ENCODE data around the gene TMEM39B.
"Not testable (repeated sequence)": the region's sequence is repeated elsewhere in the genome, so short reads cannot be mapped to it uniquely, and the experiment has no call there.

Gene TMEM39B

DNA sequence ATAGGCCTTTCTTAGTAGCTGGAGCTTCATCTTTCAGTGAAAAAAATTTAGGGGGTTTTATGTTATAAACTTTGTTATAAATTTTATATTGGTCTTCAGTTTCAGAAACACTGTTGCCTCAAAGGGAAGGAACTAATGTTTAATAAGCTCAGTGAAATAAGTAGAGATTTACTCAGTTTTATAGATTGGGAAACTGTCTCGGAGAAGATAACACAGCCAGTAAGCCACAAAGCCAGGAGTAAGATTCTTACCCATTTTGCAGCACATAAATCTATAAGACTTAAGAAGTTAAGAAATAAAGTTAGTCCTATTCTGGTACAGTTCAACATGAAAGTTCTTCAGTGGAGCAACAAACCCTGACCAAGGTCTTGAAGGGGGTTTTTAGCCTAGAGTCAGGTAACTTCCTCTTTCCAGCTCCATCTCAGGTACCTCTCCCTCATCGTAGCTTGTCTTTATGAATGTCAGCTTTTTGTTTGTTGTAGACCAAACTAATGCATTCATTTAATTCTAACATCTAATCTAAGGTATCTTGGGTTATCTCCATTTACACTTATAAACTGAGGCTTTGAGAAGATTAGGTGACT lies 38.4 kb downstream of the TMEM39B start:
- Histone ChIP-seq H2AFZ (ENCODE audit: low read length) (no peak overlapping the region), H4K20me1 (ENCODE audit: insufficient read depth, low read length) (peaks cover 6% of the 10 kb centered on the region), H3K9me3 (replicated peaks; ENCODE audit: insufficient read depth, low read length) (no peaks in the 10 kb centered on the region), H3K27me3 (replicated peaks; ENCODE audit: insufficient read depth, low read length) (no peaks in the 10 kb centered on the region), H3K79me2 (ENCODE audit: low read length) (peaks cover 82% of the 10 kb centered on the region), H3K9me2 (replicated peaks; ENCODE audit: insufficient read depth, low read length) (no peaks in the 10 kb centered on the region), H3K4me3 (ENCODE audit: low read length) (no peak overlapping the region), H3K4me1 (ENCODE audit: low read length) (no peaks in the 10 kb centered on the region), H3K9ac (ENCODE audit: low read length) (no peak overlapping the region), H3F3A (ENCODE audit: insufficient read depth, low read length) (peaks cover 11% of the 10 kb centered on the region), H3K36me3 (replicated peaks; ENCODE audit: insufficient read depth, low read length) (no peaks in the 10 kb centered on the region), H3K4me2 (ENCODE audit: low read depth, low read length) (no peak overlapping the region), H3K27ac (ENCODE audit: low read length) (no peak overlapping the region)
- no peak for DNase-seq
- TF ChIP-seq, protein P1, sequence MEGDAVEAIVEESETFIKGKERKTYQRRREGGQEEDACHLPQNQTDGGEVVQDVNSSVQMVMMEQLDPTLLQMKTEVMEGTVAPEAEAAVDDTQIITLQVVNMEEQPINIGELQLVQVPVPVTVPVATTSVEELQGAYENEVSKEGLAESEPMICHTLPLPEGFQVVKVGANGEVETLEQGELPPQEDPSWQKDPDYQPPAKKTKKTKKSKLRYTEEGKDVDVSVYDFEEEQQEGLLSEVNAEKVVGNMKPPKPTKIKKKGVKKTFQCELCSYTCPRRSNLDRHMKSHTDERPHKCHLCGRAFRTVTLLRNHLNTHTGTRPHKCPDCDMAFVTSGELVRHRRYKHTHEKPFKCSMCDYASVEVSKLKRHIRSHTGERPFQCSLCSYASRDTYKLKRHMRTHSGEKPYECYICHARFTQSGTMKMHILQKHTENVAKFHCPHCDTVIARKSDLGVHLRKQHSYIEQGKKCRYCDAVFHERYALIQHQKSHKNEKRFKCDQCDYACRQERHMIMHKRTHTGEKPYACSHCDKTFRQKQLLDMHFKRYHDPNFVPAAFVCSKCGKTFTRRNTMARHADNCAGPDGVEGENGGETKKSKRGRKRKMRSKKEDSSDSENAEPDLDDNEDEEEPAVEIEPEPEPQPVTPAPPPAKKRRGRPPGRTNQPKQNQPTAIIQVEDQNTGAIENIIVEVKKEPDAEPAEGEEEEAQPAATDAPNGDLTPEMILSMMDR (IDR thresholded peaks at IDR 0.05; ENCODE audit: low read length), result no peak
- no peak for TF ChIP-seq EZH2 (optimal IDR thresholded peaks at IDR 0.05; ENCODE audit: low read depth, low read length)
- TF ChIP-seq EZH2phosphoT487 (IDR thresholded peaks at IDR 0.05; ENCODE audit: low read length), result no peak

DNA sequence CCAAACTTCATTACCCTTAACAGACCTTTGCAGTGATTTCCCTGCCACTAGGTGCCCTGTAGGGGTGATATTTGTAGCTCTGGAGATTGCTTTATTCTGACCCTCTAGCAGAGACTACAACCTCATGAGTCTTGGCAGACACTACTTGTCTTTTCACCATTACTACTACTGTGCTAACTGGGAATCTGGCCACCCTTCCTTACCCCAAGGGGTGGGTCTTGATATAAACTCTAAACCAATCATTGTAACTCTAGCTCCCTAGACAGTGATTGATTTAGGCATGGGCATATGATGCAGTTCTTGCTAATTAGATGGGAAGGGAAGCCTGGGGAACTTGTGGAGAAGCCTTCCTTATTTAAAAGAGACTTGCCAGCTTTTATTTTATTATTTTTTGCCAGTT lies 39.0 kb downstream of the TMEM39B start:
- peaks cover 9% of the 10 kb centered on the region for H4K20me1 ChIP-seq (ENCODE audit: insufficient read depth, low read length)
- H3K9me2 ChIP-seq (replicated peaks; ENCODE audit: insufficient read depth, low read length), result no peaks in the 10 kb centered on the region
- H3K4me2 ChIP-seq (ENCODE audit: low read depth, low read length), result no peak overlapping the region
- TF ChIP-seq, protein P1 (IDR thresholded peaks at IDR 0.05; ENCODE audit: low read length), result no peak
- no peak for TF ChIP-seq EZH2phosphoT487 (IDR thresholded peaks at IDR 0.05; ENCODE audit: low read length)
- TF ChIP-seq EZH2 (optimal IDR thresholded peaks at IDR 0.05; ENCODE audit: low read depth, low read length), result no peak
- no peaks in the 10 kb centered on the region for H3K9me3 ChIP-seq (replicated peaks; ENCODE audit: insufficient read depth, low read length)
- no peak overlapping the region for H3K4me3 ChIP-seq (ENCODE audit: low read length)
- H3K9ac ChIP-seq (ENCODE audit: low read length), result no peak overlapping the region
- H3K27me3 ChIP-seq (replicated peaks; ENCODE audit: insufficient read depth, low read length), result no peaks in the 10 kb centered on the region
- no peak overlapping the region for H3K27ac ChIP-seq (ENCODE audit: low read length)
- H2AFZ ChIP-seq (ENCODE audit: low read length), result no peak overlapping the region
- no peaks in the 10 kb centered on the region for H3K36me3 ChIP-seq (replicated peaks; ENCODE audit: insufficient read depth, low read length)
- peaks cover 11% of the 10 kb centered on the region for H3F3A ChIP-seq (ENCODE audit: insufficient read depth, low read length)
- no peak for DNase-seq
- H3K4me1 ChIP-seq (ENCODE audit: low read length), result no peaks in the 10 kb centered on the region
- H3K79me2 ChIP-seq (ENCODE audit: low read length), result peaks cover 89% of the 10 kb centered on the region

DNA sequence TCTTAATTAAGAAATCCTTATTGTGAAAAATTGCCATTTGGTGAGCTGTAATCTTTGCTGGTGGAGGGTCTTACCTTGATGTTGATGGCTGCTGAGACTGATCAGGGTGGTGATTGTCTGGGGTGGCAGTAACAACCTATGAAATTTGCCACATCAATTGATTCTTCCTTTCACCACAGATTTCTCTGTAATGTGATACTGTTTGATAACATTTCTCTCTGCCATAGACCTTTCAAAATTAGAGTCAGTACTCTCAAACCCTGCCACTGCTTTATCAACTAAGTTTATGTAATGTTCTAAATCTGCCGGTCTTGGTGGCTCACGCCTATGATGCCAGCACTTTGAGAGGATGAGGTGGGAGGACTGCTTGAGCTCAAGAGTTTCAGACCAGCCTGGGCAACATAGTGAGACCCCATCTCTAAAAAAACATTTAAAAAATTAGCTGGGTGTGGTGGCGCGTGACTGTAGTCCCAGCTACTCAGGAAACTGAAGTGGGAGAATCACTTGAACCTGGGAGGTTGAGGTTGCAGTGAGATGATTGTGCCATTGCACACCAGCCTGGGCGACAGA lies 40.2 kb downstream of the TMEM39B start:
- Histone ChIP-seq H3K4me1 (ENCODE audit: low read length) (no peaks in the 10 kb centered on the region), H4K20me1 (ENCODE audit: insufficient read depth, low read length) (peaks cover 9% of the 10 kb centered on the region)

GRCh38 chr1:32113436-32113835 lies 40.7 kb downstream of the TMEM39B start:
- H4K20me1 ChIP-seq (ENCODE audit: insufficient read depth, low read length); H3K9me3 ChIP-seq (replicated peaks; ENCODE audit: insufficient read depth, low read length); H3K27me3 ChIP-seq (replicated peaks; ENCODE audit: insufficient read depth, low read length); H3K9me2 ChIP-seq (replicated peaks; ENCODE audit: insufficient read depth, low read length); H3K36me3 ChIP-seq (replicated peaks; ENCODE audit: insufficient read depth, low read length); H3F3A ChIP-seq (ENCODE audit: insufficient read depth, low read length); H3K9ac ChIP-seq (ENCODE audit: low read length); H3K4me1 ChIP-seq (ENCODE audit: low read length); DNase-seq; H3K27ac ChIP-seq (ENCODE audit: low read length); H3K4me2 ChIP-seq (ENCODE audit: low read depth, low read length); H3K4me3 ChIP-seq (ENCODE audit: low read length); H2AFZ ChIP-seq (ENCODE audit: low read length): not testable (repeated sequence)
- H3K79me2 ChIP-seq (ENCODE audit: low read length), result peaks cover 99% of the 10 kb centered on the region

More for the DNA sequence above, 40.2 kb downstream of the TMEM39B start:
- Histone ChIP-seq H3K27ac (ENCODE audit: low read length) (no peak overlapping the region), H3K4me3 (ENCODE audit: low read length) (no peak overlapping the region), H3K27me3 (replicated peaks; ENCODE audit: insufficient read depth, low read length) (no peaks in the 10 kb centered on the region), H3K9ac (ENCODE audit: low read length) (no peak overlapping the region), H3K36me3 (replicated peaks; ENCODE audit: insufficient read depth, low read length) (no peaks in the 10 kb centered on the region), H3K9me2 (replicated peaks; ENCODE audit: insufficient read depth, low read length) (no peaks in the 10 kb centered on the region), H3K4me2 (ENCODE audit: low read depth, low read length) (no peak overlapping the region), H3F3A (ENCODE audit: insufficient read depth, low read length) (peaks cover 11% of the 10 kb centered on the region), H3K79me2 (ENCODE audit: low read length) (peaks cover 99% of the 10 kb centered on the region), H2AFZ (ENCODE audit: low read length) (no peak overlapping the region), H3K9me3 (replicated peaks; ENCODE audit: insufficient read depth, low read length) (no peaks in the 10 kb centered on the region)
- no peak for DNase-seq
- TF ChIP-seq, protein P1 (IDR thresholded peaks at IDR 0.05; ENCODE audit: low read length), result no peak
- no peak for TF ChIP-seq EZH2 (optimal IDR thresholded peaks at IDR 0.05; ENCODE audit: low read depth, low read length)
- no peak for TF ChIP-seq EZH2phosphoT487 (IDR thresholded peaks at IDR 0.05; ENCODE audit: low read length)

All from MM.1S (cell line).